Endothelial cell (in vitro differentiated cells): Measurements from ENCODE around the gene NR1H4. TPM values are rescaled to one million over a fixed set of nuclear protein-coding genes. Genes with fewer than 3 reads are reported as not detected.

Experiments used
- DNase-seq: peaks from one replicate; pipeline ENCODE4 v3.0.0; 2021; ENCODE audit warnings: low spot score
- H3K27ac Mint-ChIP-seq: one replicate; pipeline ENCODE4 v1.8.0; 2021; ENCODE audit warnings: mixed read lengths, inconsistent platforms; ENCODE audit not compliant: unreplicated experiment
- H3K27me3 Mint-ChIP-seq: one replicate; pipeline ENCODE4 v1.8.0; 2021; ENCODE audit warnings: mild to moderate bottlenecking, moderate library complexity, mixed read lengths, inconsistent platforms; ENCODE audit not compliant: unreplicated experiment
- H3K36me3 Mint-ChIP-seq: one replicate; pipeline ENCODE4 v1.8.0; 2021; ENCODE audit warnings: mild to moderate bottlenecking, low read depth, mixed read lengths, inconsistent platforms; ENCODE audit not compliant: unreplicated experiment
- H3K4me1 Mint-ChIP-seq: one replicate; pipeline ENCODE4 v1.8.0; 2021; ENCODE audit warnings: mild to moderate bottlenecking, mixed read lengths, inconsistent platforms; ENCODE audit not compliant: unreplicated experiment
- H3K4me3 Mint-ChIP-seq: one replicate; pipeline ENCODE4 v1.8.0; 2021; ENCODE audit warnings: mild to moderate bottlenecking, mixed read lengths, inconsistent platforms; ENCODE audit not compliant: unreplicated experiment
- H3K9me3 Mint-ChIP-seq: one replicate; pipeline ENCODE4 v1.8.0; 2021; ENCODE audit warnings: mixed read lengths, inconsistent platforms; ENCODE audit not compliant: unreplicated experiment
- CTCF ChIP-seq: fragments of 200-600 bp; sonication (generic); IDR thresholded peaks from one replicate; pipeline ENCODE4 v1.5.0; 2021; ENCODE audit warnings: antibody characterized with exemption; ENCODE audit not compliant: unreplicated experiment
- total RNA-seq: library from RNA; stranded (reverse); fragmentation: NEBNext Ultra II Directional; extraction: Animal tissue kit (Norgen Biotek cat#: 25700); gene quantifications from one replicate; pipeline ENCODE4 v1.2.1, GENCODE V29; 2021; ENCODE audit not compliant: unreplicated experiment

NR1H4 gene
- total RNA-seq, 1 donor from 2014 or later, result not detected

- DNase-seq, result no peak
- H3K27me3 Mint-ChIP-seq, result no peaks in the 10 kb centered on the region
- no peak for TF ChIP-seq CTCF
- no peaks in the 10 kb centered on the region for H3K9me3 Mint-ChIP-seq
- no peak overlapping the region for H3K27ac Mint-ChIP-seq
- H3K36me3 Mint-ChIP-seq, result no peaks in the 10 kb centered on the region
- H3K4me1 Mint-ChIP-seq, result no peaks in the 10 kb centered on the region
- no peak overlapping the region for H3K4me3 Mint-ChIP-seq
Measured at GRCh38 chr12:100520048-100520769, 46.5 kb downstream of the NR1H4 start.

- Mint-ChIP-seq H3K27me3 (no peaks in the 10 kb centered on the region), H3K36me3 (no peaks in the 10 kb centered on the region), H3K27ac (no peak overlapping the region), H3K4me1 (no peaks in the 10 kb centered on the region), H3K4me3 (no peak overlapping the region), H3K9me3 (no peaks in the 10 kb centered on the region)
- DNase-seq, result no peak
- no peak for TF ChIP-seq CTCF
Measured at GRCh38 chr12:100521958-100522357, 48.3 kb downstream of the NR1H4 start.

GRCh38 chr12:100528034-100528433, 54.4 kb downstream of the NR1H4 start:
- no peaks in the 10 kb centered on the region for H3K9me3 Mint-ChIP-seq
- H3K36me3 Mint-ChIP-seq, result no peaks in the 10 kb centered on the region
- no peaks in the 10 kb centered on the region for H3K4me1 Mint-ChIP-seq
- no peak for TF ChIP-seq CTCF
- H3K27ac Mint-ChIP-seq, result no peak overlapping the region
- DNase-seq, result no peak
- no peaks in the 10 kb centered on the region for H3K27me3 Mint-ChIP-seq
- H3K4me3 Mint-ChIP-seq, result no peak overlapping the region

GRCh38 chr12:100528471-100529127, 54.9 kb downstream of the NR1H4 start:
- Mint-ChIP-seq H3K9me3 (no peaks in the 10 kb centered on the region), H3K36me3 (no peaks in the 10 kb centered on the region), H3K27me3 (no peaks in the 10 kb centered on the region), H3K27ac (no peak overlapping the region), H3K4me1 (no peaks in the 10 kb centered on the region), H3K4me3 (no peak overlapping the region)
- TF ChIP-seq CTCF, result no peak
- no peak for DNase-seq

- H3K9me3 Mint-ChIP-seq, result no peaks in the 10 kb centered on the region
- no peak for DNase-seq
- H3K4me3 Mint-ChIP-seq, result no peak overlapping the region
- no peaks in the 10 kb centered on the region for H3K36me3 Mint-ChIP-seq
- no peak for TF ChIP-seq CTCF
- no peak overlapping the region for H3K27ac Mint-ChIP-seq
- H3K27me3 Mint-ChIP-seq, result no peaks in the 10 kb centered on the region
- no peaks in the 10 kb centered on the region for H3K4me1 Mint-ChIP-seq
Measured at GRCh38 chr12:100529756-100530350, 56.2 kb downstream of the NR1H4 start.
